GM12878 (cell line): ENCODE results near the gene NUP93.

Source experiments
- MYC ChIP-seq: IDR thresholded peaks from 2 replicates; pipeline ENCODE4 v1.6.1; 2011; ENCODE audit warnings: mild to moderate bottlenecking, low read length, moderate library complexity, inconsistent platforms; ENCODE audit not compliant: insufficient read depth, insufficient replicate concordance, insufficient read length, severe bottlenecking
- POLR2A ChIP-seq: IDR thresholded peaks from 2 replicates; pipeline ENCODE4 v1.6.1; 2011; ENCODE audit warnings: low read depth, mild to moderate bottlenecking, low read length

DNA sequence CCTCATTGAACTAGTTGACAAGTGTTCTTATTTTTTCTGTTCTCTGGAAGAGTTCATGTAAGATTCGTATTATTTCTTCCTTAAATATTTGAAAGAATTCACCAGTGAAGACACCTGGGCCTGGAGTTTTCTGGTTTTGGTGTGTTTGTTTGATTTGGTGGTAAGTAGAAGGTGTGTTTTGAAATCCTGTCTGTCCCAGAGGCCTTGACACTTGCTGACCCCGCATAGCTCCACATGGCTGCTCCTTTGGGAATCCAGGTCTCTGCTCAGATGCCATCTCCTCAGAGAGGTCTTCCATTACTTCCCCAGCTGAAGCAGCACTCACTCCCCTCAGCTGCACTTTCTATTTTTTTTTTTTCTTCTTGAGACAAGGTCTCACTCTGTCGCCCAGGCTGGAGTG is 5.7 kb upstream of the NUP93 start:
- no peak for TF ChIP-seq MYC
- no peak for TF ChIP-seq POLR2A
